ENCODE results near the gene ALOXE3. TPM values are rescaled to one million over a fixed set of nuclear protein-coding genes. Genes with fewer than 3 reads are reported as not detected.

ALOXE3 gene
- total and polyA plus RNA-seq, 4 donors, result not detected

- TF ChIP-seq, protein P1, sequence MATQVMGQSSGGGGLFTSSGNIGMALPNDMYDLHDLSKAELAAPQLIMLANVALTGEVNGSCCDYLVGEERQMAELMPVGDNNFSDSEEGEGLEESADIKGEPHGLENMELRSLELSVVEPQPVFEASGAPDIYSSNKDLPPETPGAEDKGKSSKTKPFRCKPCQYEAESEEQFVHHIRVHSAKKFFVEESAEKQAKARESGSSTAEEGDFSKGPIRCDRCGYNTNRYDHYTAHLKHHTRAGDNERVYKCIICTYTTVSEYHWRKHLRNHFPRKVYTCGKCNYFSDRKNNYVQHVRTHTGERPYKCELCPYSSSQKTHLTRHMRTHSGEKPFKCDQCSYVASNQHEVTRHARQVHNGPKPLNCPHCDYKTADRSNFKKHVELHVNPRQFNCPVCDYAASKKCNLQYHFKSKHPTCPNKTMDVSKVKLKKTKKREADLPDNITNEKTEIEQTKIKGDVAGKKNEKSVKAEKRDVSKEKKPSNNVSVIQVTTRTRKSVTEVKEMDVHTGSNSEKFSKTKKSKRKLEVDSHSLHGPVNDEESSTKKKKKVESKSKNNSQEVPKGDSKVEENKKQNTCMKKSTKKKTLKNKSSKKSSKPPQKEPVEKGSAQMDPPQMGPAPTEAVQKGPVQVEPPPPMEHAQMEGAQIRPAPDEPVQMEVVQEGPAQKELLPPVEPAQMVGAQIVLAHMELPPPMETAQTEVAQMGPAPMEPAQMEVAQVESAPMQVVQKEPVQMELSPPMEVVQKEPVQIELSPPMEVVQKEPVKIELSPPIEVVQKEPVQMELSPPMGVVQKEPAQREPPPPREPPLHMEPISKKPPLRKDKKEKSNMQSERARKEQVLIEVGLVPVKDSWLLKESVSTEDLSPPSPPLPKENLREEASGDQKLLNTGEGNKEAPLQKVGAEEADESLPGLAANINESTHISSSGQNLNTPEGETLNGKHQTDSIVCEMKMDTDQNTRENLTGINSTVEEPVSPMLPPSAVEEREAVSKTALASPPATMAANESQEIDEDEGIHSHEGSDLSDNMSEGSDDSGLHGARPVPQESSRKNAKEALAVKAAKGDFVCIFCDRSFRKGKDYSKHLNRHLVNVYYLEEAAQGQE (IDR thresholded peaks at IDR 0.05), result no peak
- TF ChIP-seq HNF4G (IDR thresholded peaks at IDR 0.05) (no peak), EGR1 (IDR thresholded peaks at IDR 0.05; ENCODE audit: low read depth in 2 of 2) (no peak), FOXA1 (IDR thresholded peaks at IDR 0.05) (no peak), FOXA2 (IDR thresholded peaks at IDR 0.05) (no peak)
Observed at GRCh38 chr17:8143581-8144400, 25.5 kb upstream of the ALOXE3 start (continued).

GRCh38 chr17:8142887-8143580 is 24.7 kb upstream of the ALOXE3 start:
- H3K9me3 ChIP-seq (ENCODE audit: control insufficient read depth in 4 of 4, low read length in 3 of 4), result no peaks in the 10 kb centered on the region
- H3K4me3 ChIP-seq (ENCODE audit: low read depth in 1 of 3, low read length in 3 of 3), result no peak overlapping the region
- H3K4me1 ChIP-seq (ENCODE audit: control insufficient read depth in 4 of 4, insufficient read depth in 4 of 4, low read length in 3 of 4), result peaks cover 0 to 9% (median 0%) of the 10 kb centered on the region in 4 donors
- H3K36me3 ChIP-seq (ENCODE audit: control insufficient read depth in 4 of 4, insufficient read depth in 3 of 4, low read depth in 1 of 4, low read length in 3 of 4), result peaks cover 44 to 77% (median 75%) of the 10 kb centered on the region in 4 donors
- no peaks in the 10 kb centered on the region for H3K27me3 ChIP-seq (ENCODE audit: control insufficient read depth in 4 of 4, insufficient read depth in 4 of 4, low read length in 3 of 4)
- TF ChIP-seq YY1 (IDR thresholded peaks at IDR 0.05) (no peak), NR2F2 (IDR thresholded peaks at IDR 0.05) (no peak), SP1 (IDR thresholded peaks at IDR 0.05) (no peak), ATF3 (IDR thresholded peaks at IDR 0.05) (no peak), RXRA (IDR thresholded peaks at IDR 0.05) (no peak)
- TF ChIP-seq, protein P2, sequence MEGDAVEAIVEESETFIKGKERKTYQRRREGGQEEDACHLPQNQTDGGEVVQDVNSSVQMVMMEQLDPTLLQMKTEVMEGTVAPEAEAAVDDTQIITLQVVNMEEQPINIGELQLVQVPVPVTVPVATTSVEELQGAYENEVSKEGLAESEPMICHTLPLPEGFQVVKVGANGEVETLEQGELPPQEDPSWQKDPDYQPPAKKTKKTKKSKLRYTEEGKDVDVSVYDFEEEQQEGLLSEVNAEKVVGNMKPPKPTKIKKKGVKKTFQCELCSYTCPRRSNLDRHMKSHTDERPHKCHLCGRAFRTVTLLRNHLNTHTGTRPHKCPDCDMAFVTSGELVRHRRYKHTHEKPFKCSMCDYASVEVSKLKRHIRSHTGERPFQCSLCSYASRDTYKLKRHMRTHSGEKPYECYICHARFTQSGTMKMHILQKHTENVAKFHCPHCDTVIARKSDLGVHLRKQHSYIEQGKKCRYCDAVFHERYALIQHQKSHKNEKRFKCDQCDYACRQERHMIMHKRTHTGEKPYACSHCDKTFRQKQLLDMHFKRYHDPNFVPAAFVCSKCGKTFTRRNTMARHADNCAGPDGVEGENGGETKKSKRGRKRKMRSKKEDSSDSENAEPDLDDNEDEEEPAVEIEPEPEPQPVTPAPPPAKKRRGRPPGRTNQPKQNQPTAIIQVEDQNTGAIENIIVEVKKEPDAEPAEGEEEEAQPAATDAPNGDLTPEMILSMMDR (IDR thresholded peaks at IDR 0.05; ENCODE audit: low read depth, low read length, missing input control), result no peak
- DNase-seq (ENCODE audit: low spot score), result no peak
- WGBS, result 85% methylated on average over 15 of the region's 15 CpGs
- no peak overlapping the region for H3K27ac ChIP-seq (ENCODE audit: low read depth in 1 of 2, low read length in 2 of 2)
- no peak overlapping the region for H3K9ac ChIP-seq (ENCODE audit: low read depth in 1 of 2, low read length in 2 of 2)

DNA sequence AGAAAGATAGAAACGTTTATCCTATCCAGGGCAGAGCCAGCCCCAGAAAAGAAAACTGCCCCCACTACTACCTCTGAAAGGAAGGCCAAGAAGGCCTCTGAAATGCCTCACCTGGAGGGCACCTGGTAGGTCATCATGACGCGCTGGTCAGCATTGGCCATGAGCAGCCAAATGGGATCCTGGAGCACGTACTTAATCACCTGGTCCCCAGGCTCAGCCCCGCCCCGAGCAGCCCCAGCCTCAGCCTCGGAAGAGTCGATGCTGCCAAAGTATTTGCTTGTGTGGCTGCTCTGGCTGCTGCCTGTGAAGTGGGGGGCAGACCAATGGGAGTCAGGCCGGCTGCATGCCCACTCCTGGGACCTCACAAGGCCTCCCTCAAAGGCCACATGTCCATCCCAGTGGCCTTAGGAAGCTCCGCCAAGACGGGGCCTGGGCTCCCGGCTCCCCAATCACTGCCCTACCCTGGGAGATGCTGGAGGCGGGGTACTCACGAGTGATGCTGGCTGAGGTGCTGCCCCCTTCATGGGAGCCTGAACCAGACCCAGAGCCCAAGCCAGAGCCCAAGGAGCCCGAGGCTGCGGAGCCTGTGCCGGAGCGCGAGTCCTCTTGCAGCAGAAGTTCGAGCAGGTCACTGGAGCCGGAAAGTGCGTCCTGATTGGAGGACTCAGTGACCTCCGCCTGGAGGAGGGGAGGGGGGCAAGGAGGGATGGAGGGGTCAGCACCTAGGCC is 24.0 kb upstream of the ALOXE3 start:
- DNase-seq (ENCODE audit: low spot score), result no peak
- no peaks in the 10 kb centered on the region for H3K9me3 ChIP-seq (ENCODE audit: control insufficient read depth in 4 of 4, low read length in 3 of 4)
- H3K4me1 ChIP-seq (ENCODE audit: control insufficient read depth in 4 of 4, insufficient read depth in 4 of 4, low read length in 3 of 4), result peaks cover 0 to 9% (median 0%) of the 10 kb centered on the region in 4 donors
- H3K4me3 ChIP-seq (ENCODE audit: low read depth in 1 of 3, low read length in 3 of 3), result no peak overlapping the region
- WGBS, result 91% methylated on average over 23 of the region's 23 CpGs
- no peak overlapping the region for H3K27ac ChIP-seq (ENCODE audit: low read depth in 1 of 2, low read length in 2 of 2)
- no peaks in the 10 kb centered on the region for H3K27me3 ChIP-seq (ENCODE audit: control insufficient read depth in 4 of 4, insufficient read depth in 4 of 4, low read length in 3 of 4)
- peaks cover 37 to 70% (median 69%) of the 10 kb centered on the region in 4 donors for H3K36me3 ChIP-seq (ENCODE audit: control insufficient read depth in 4 of 4, insufficient read depth in 3 of 4, low read depth in 1 of 4, low read length in 3 of 4)
- no peak overlapping the region for H3K9ac ChIP-seq (ENCODE audit: low read depth in 1 of 2, low read length in 2 of 2)
- TF ChIP-seq RAD21 (IDR thresholded peaks at IDR 0.05), result no peak
- TF ChIP-seq, protein P3, sequence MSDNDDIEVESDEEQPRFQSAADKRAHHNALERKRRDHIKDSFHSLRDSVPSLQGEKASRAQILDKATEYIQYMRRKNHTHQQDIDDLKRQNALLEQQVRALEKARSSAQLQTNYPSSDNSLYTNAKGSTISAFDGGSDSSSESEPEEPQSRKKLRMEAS (IDR thresholded peaks at IDR 0.05), result no peak
- TF ChIP-seq HNF4G (IDR thresholded peaks at IDR 0.05), result no peak
- TF ChIP-seq GABPA (IDR thresholded peaks at IDR 0.05 in 1 of 2, conservative IDR thresholded peaks at IDR 0.05 in 1 of 2), result no peak
- TF ChIP-seq TAF1 (conservative IDR thresholded peaks at IDR 0.05), result no peak
- TF ChIP-seq SP1 (IDR thresholded peaks at IDR 0.05), result no peak
- no peak for TF ChIP-seq NR2F2 (IDR thresholded peaks at IDR 0.05)
- TF ChIP-seq FOXA1 (IDR thresholded peaks at IDR 0.05), result no peak
- no peak for TF ChIP-seq JUND (IDR thresholded peaks at IDR 0.05)
- TF ChIP-seq EGR1 (IDR thresholded peaks at IDR 0.05; ENCODE audit: low read depth in 2 of 2), result no peak
- TF ChIP-seq HNF4A (conservative IDR thresholded peaks at IDR 0.05), result no peak
- TF ChIP-seq, protein P1 (IDR thresholded peaks at IDR 0.05), result no peak
- TF ChIP-seq ATF3 (IDR thresholded peaks at IDR 0.05), result no peak

Measured in liver (tissue), 9 donors.